Gastroesophageal sphincter (tissue), 3 donors: ENCODE results near the gene KDM6B.

Experiments used
- CTCF ChIP-seq, 4 experiments: fragments of 200-600 bp in 2 of 4; fragments of 450-650 bp in 2 of 4; sonication (generic) in 1 of 4; IDR thresholded peaks; one replicate each; pipeline ENCODE4 v1.5.1; 2017 to 2019; ENCODE audit warnings: antibody characterized with exemption in 4 of 4, mild to moderate bottlenecking in 2 of 4, moderate library complexity in 2 of 4
- EP300 ChIP-seq: sonication (generic); formaldehyde crosslinking; IDR thresholded peaks from one replicate; pipeline ENCODE4 v1.6.1; 2017; ENCODE audit warnings: antibody characterized with exemption, mild to moderate bottlenecking
- POLR2A ChIP-seq, 2 donors: fragments of 450-650 bp; IDR thresholded peaks; one replicate each; pipeline ENCODE4 v1.6.1; 2017; ENCODE audit warnings: antibody characterized with exemption in 2 of 2, mild to moderate bottlenecking in 2 of 2, moderate library complexity in 1 of 2

GRCh38 chr17:7842380-7843256 is 8.6 kb downstream of the KDM6B start:
- TF ChIP-seq CTCF (IDR thresholded peaks at IDR 0.05) (no peak), POLR2A (IDR thresholded peaks at IDR 0.05) (peak; percentile 33 to 58), EP300 (no peak)
